Vagina (tissue), 2 donors: ENCODE results near the gene FAM228B. TPM values are rescaled to one million over a fixed set of nuclear protein-coding genes. Genes with fewer than 3 reads are reported as not detected.

Experiments
- DNase-seq, 2 donors: peaks; one replicate each; pipeline ENCODE4 v3.0.0-alpha.2; 2017; ENCODE audit errors: extremely low spot score in 2 of 2
- H3K27ac ChIP-seq: fragments of 200-600 bp; sonication (generic); one replicate; pipeline ENCODE4 v1.5.1; 2019
- H3K27me3 ChIP-seq: fragments of 200-600 bp; sonication (generic); one replicate; pipeline ENCODE4 v1.5.1; 2019
- H3K36me3 ChIP-seq, 2 donors: fragments of 200-600 bp; sonication (generic); one replicate each; pipeline ENCODE4 v1.5.1; 2017 to 2019
- H3K4me1 ChIP-seq: fragments of 200-600 bp; sonication (generic); one replicate; pipeline ENCODE4 v1.5.1; 2019
- H3K4me3 ChIP-seq, 2 donors: fragments of 200-600 bp; sonication (generic); 1 replicate in 1 of 2; 2 replicates in 1 of 2; pipeline ENCODE4 v1.5.1; 2016 to 2019
- H3K9me3 ChIP-seq: fragments of 200-600 bp; sonication (generic); one replicate; pipeline ENCODE4 v1.5.1; 2019
- CTCF ChIP-seq, 3 experiments: fragments of 450-650 bp in 2 of 3; fragments of 200-600 bp in 1 of 3; sonication (generic) in 1 of 3; IDR thresholded peaks; one replicate each; pipeline ENCODE4 v1.5.1; 2017 to 2019; ENCODE audit warnings: antibody characterized with exemption in 3 of 3, mild to moderate bottlenecking in 2 of 3, moderate library complexity in 2 of 3
- POLR2A ChIP-seq, 2 donors: fragments of 450-650 bp; IDR thresholded peaks; one replicate each; pipeline ENCODE4 v1.6.1; 2017; ENCODE audit warnings: antibody characterized with exemption in 2 of 2, mild to moderate bottlenecking in 2 of 2, moderate library complexity in 2 of 2
- POLR2AphosphoS5 ChIP-seq, 2 donors: sonication (generic); formaldehyde crosslinking; IDR thresholded peaks; one replicate each; pipeline ENCODE4 v1.9.0; 2017; ENCODE audit warnings: antibody characterized with exemption in 2 of 2, mild to moderate bottlenecking in 2 of 2, low read depth in 1 of 2; ENCODE audit not compliant: insufficient read depth in 1 of 2
- intact Hi-C: fragments of 100-400 bp; cut with DNase I; formaldehyde crosslinking; loops from one replicate; pipeline ENCODE4 v1.15.1; 2023
- total RNA-seq: library from RNA; depleted of rRNA; stranded (reverse); fragments of >200 nt; gene quantifications from one replicate; pipeline ENCODE4 v1.2.3, GENCODE V29; 2016

FAM228B gene
- total RNA-seq, 1 donor from 2014 or later, result 16.5 TPM

- Histone ChIP-seq H3K9me3 (no peaks in the 10 kb centered on the region), H3K27me3 (no peaks in the 10 kb centered on the region), H3K36me3 (peaks cover 0 to 23% of the 10 kb centered on the region in 2 donors), H3K4me1 (peaks cover 25% of the 10 kb centered on the region), H3K4me3 (peak overlapping the region; percentile 66 to 87), H3K27ac (peak overlapping the region; percentile 94)
- no peak for TF ChIP-seq POLR2A (IDR thresholded peaks at IDR 0.05)
- peak in 1 of 2 donors; percentile 53 for TF ChIP-seq POLR2AphosphoS5 (IDR thresholded peaks at IDR 0.05; ENCODE audit: insufficient read depth in 1 of 2, low read depth in 1 of 2)
- no peak for TF ChIP-seq CTCF (IDR thresholded peaks at IDR 0.05)
- no peak for DNase-seq
- intact Hi-C loops, result no loop called here
Observed at GRCh38 chr2:24076849-24077534, 46.3 kb upstream of the FAM228B start.

GRCh38 chr2:24077535-24077877, 45.8 kb upstream of the FAM228B start:
- Histone ChIP-seq H3K27me3 (no peaks in the 10 kb centered on the region), H3K36me3 (peaks cover 0 to 25% of the 10 kb centered on the region in 2 donors), H3K4me1 (peaks cover 25% of the 10 kb centered on the region), H3K9me3 (no peaks in the 10 kb centered on the region), H3K27ac (peak overlapping the region; percentile 94), H3K4me3 (peak overlapping the region; percentile 66 to 87)
- intact Hi-C loops, result no loop called here
- DNase-seq, result peak in 1 of 2 donors; percentile 89
- TF ChIP-seq POLR2A (IDR thresholded peaks at IDR 0.05) (no peak), POLR2AphosphoS5 (IDR thresholded peaks at IDR 0.05; ENCODE audit: insufficient read depth in 1 of 2, low read depth in 1 of 2) (no peak), CTCF (IDR thresholded peaks at IDR 0.05) (no peak)

- no peaks in the 10 kb centered on the region for H3K9me3 ChIP-seq
- H3K4me3 ChIP-seq, result peak overlapping the region; percentile 66 to 87
- peaks cover 25% of the 10 kb centered on the region for H3K4me1 ChIP-seq
- intact Hi-C loops, result no loop called here
- peaks cover 0 to 25% of the 10 kb centered on the region in 2 donors for H3K36me3 ChIP-seq
- TF ChIP-seq POLR2AphosphoS5 (IDR thresholded peaks at IDR 0.05; ENCODE audit: insufficient read depth in 1 of 2, low read depth in 1 of 2) (no peak), POLR2A (IDR thresholded peaks at IDR 0.05) (no peak), CTCF (IDR thresholded peaks at IDR 0.05) (no peak)
- no peaks in the 10 kb centered on the region for H3K27me3 ChIP-seq
- DNase-seq, result no peak
- peak overlapping the region; percentile 94 for H3K27ac ChIP-seq
Observed at GRCh38 chr2:24077879-24078278, 45.4 kb upstream of the FAM228B start.

GRCh38 chr2:24080701-24081100, 42.6 kb upstream of the FAM228B start:
- Histone ChIP-seq H3K4me3 (no peak overlapping the region), H3K27me3 (no peaks in the 10 kb centered on the region), H3K36me3 (peaks cover 0 to 18% of the 10 kb centered on the region in 2 donors), H3K27ac (no peak overlapping the region), H3K9me3 (no peaks in the 10 kb centered on the region), H3K4me1 (peaks cover 22% of the 10 kb centered on the region)
- intact Hi-C loops, result no loop called here
- TF ChIP-seq POLR2AphosphoS5 (IDR thresholded peaks at IDR 0.05; ENCODE audit: insufficient read depth in 1 of 2, low read depth in 1 of 2), result no peak
- no peak for TF ChIP-seq POLR2A (IDR thresholded peaks at IDR 0.05)
- no peak for TF ChIP-seq CTCF (IDR thresholded peaks at IDR 0.05)
- DNase-seq, result no peak
